H9 (cell line): ENCODE measurements around the gene LYRM9. TPM values are rescaled to one million over a fixed set of nuclear protein-coding genes. Genes with fewer than 3 reads are reported as not detected.

Source experiments
- DNase-seq: peaks from one replicate; pipeline ENCODE4 v3.0.0-alpha.2; 2017
- H2AFZ ChIP-seq: one replicate; pipeline ENCODE4 v1.6.1; 2013; ENCODE audit warnings: mild to moderate bottlenecking, low read length, control low read depth, moderate library complexity
- H2AK5ac ChIP-seq: 2 replicates; pipeline ENCODE4 v1.6.1; 2013; ENCODE audit warnings: low read length, control low read depth, mixed read lengths; ENCODE audit not compliant: insufficient read length
- H2BK120ac ChIP-seq: one replicate; pipeline ENCODE4 v1.6.1; 2013; ENCODE audit warnings: low read depth, mild to moderate bottlenecking, low read length, control low read depth, inconsistent platforms; ENCODE audit not compliant: poor library complexity, severe bottlenecking
- H2BK12ac ChIP-seq: 2 replicates; pipeline ENCODE4 v1.6.1; 2013; ENCODE audit warnings: low read length, control low read depth, mixed read lengths, low read depth; ENCODE audit not compliant: insufficient read length
- H2BK15ac ChIP-seq: 2 replicates; pipeline ENCODE4 v1.6.1; 2013; ENCODE audit warnings: low read depth, low read length, control low read depth
- H2BK20ac ChIP-seq: one replicate; pipeline ENCODE4 v1.6.1; 2013; ENCODE audit warnings: low read depth, mild to moderate bottlenecking, low read length, control low read depth, inconsistent platforms; ENCODE audit not compliant: poor library complexity, severe bottlenecking
- H2BK5ac ChIP-seq: 2 replicates; pipeline ENCODE4 v1.6.1; 2013; ENCODE audit warnings: low read length, control low read depth, mixed read lengths; ENCODE audit not compliant: insufficient read length
- H3K14ac ChIP-seq: 2 replicates; pipeline ENCODE4 v1.6.1; 2013; ENCODE audit warnings: low read length, control low read depth; ENCODE audit not compliant: insufficient read depth
- H3K18ac ChIP-seq: 2 replicates; pipeline ENCODE4 v1.6.1; 2013; ENCODE audit warnings: low read depth, mild to moderate bottlenecking, mixed read lengths, low read length, control low read depth; ENCODE audit not compliant: insufficient read length
- H3K23ac ChIP-seq: 2 replicates; pipeline ENCODE4 v1.6.1; 2013; ENCODE audit warnings: low read length, control low read depth, mixed read lengths, low read depth; ENCODE audit not compliant: insufficient read length
- H3K23me2 ChIP-seq: 2 replicates; pipeline ENCODE4 v1.6.1; 2013; ENCODE audit warnings: low read depth, mild to moderate bottlenecking, mixed read lengths, low read length, control low read depth; ENCODE audit not compliant: insufficient read length, poor library complexity, severe bottlenecking
- H3K27ac ChIP-seq: 2 replicates; pipeline ENCODE4 v1.5.1; 2013; ENCODE audit warnings: low read length, control low read depth, mixed read lengths, low read depth; ENCODE audit not compliant: insufficient read length
- H3K27me3 ChIP-seq: 2 replicates; pipeline ENCODE4 v1.6.1; 2013; ENCODE audit warnings: low read length, control low read depth, inconsistent platforms; ENCODE audit not compliant: insufficient read depth
- H3K4ac ChIP-seq: 2 replicates; pipeline ENCODE4 v1.6.1; 2013; ENCODE audit warnings: low read depth, mild to moderate bottlenecking, control low read depth, inconsistent platforms, low read length, moderate library complexity
- H3K4me1 ChIP-seq: 2 replicates; pipeline ENCODE4 v1.6.1; 2013; ENCODE audit warnings: low read length, control low read depth, inconsistent platforms; ENCODE audit not compliant: insufficient read depth
- H3K4me2 ChIP-seq: 2 replicates; pipeline ENCODE4 v1.6.1; 2013; ENCODE audit warnings: low read length, control low read depth, mixed read lengths; ENCODE audit not compliant: insufficient read length, insufficient read depth
- H3K56ac ChIP-seq: 2 replicates; pipeline ENCODE4 v1.6.1; 2013; ENCODE audit warnings: low read depth, mild to moderate bottlenecking, mixed read lengths, low read length, control low read depth; ENCODE audit not compliant: insufficient read length
- H3K79me1 ChIP-seq: 2 replicates; pipeline ENCODE4 v1.6.1; 2013; ENCODE audit warnings: low read depth, mild to moderate bottlenecking, moderate library complexity, low read length, control low read depth, inconsistent platforms; ENCODE audit not compliant: insufficient read depth, poor library complexity, severe bottlenecking
- H3K79me2 ChIP-seq: 2 replicates; pipeline ENCODE4 v1.6.1; 2013; ENCODE audit warnings: low read length, control low read depth, inconsistent platforms; ENCODE audit not compliant: insufficient read depth
- H3K9ac ChIP-seq: 2 replicates; pipeline ENCODE4 v1.6.1; 2013; ENCODE audit warnings: low read length, control low read depth, mixed read lengths; ENCODE audit not compliant: insufficient read length; ENCODE audit errors: extremely low read depth
- H3K9me3 ChIP-seq: one replicate; pipeline ENCODE4 v1.6.1; 2013; ENCODE audit warnings: low read depth, low read length, inconsistent platforms; ENCODE audit not compliant: control insufficient read depth
- H3T11ph ChIP-seq: one replicate; pipeline ENCODE4 v1.6.1; 2013; ENCODE audit warnings: mild to moderate bottlenecking, low read length, control low read depth, inconsistent platforms
- H4K20me1 ChIP-seq: one replicate; pipeline ENCODE4 v1.6.1; 2013; ENCODE audit not compliant: control insufficient read depth, insufficient read length, insufficient read depth
- H4K5ac ChIP-seq: 2 replicates; pipeline ENCODE4 v1.6.1; 2013; ENCODE audit warnings: low read depth, mild to moderate bottlenecking, mixed read lengths, low read length, control low read depth; ENCODE audit not compliant: insufficient read length
- H4K8ac ChIP-seq: replicated peaks from 2 replicates; pipeline ENCODE4 v1.6.1; 2013; ENCODE audit warnings: low read length, control low read depth, mixed read lengths, low read depth; ENCODE audit not compliant: insufficient read length
- H4K91ac ChIP-seq: 2 replicates; pipeline ENCODE4 v1.6.1; 2013; ENCODE audit warnings: low read depth, mild to moderate bottlenecking, moderate library complexity, mixed read lengths, low read length, control low read depth; ENCODE audit not compliant: insufficient read length
- H3K27ac Mint-ChIP-seq, 3 experiments: 2 replicates in 2 of 3; 3 replicates in 1 of 3; pipeline ENCODE4 v1.8.0; 2020 to 2021; ENCODE audit warnings: mixed read lengths in 3 of 3, mild to moderate bottlenecking in 1 of 3, moderate library complexity in 1 of 3
- H3K27me3 Mint-ChIP-seq: 2 replicates; pipeline ENCODE4 v1.8.0; 2021; ENCODE audit warnings: low read depth, mild to moderate bottlenecking, moderate library complexity, mixed read lengths
- H3K36me3 Mint-ChIP-seq, 3 experiments: 2 replicates in 2 of 3; 3 replicates in 1 of 3; pipeline ENCODE4 v1.8.0; 2020 to 2021; ENCODE audit warnings: low read depth in 3 of 3, mixed read lengths in 3 of 3; ENCODE audit not compliant: insufficient read depth in 1 of 3
- H3K4me1 Mint-ChIP-seq, 2 experiments: 2 replicates each; pipeline ENCODE4 v1.8.0; 2020; ENCODE audit warnings: mixed read lengths in 2 of 2
- H3K4me3 Mint-ChIP-seq, 2 experiments: 2 replicates in 1 of 2; 3 replicates in 1 of 2; pipeline ENCODE4 v1.8.0; 2020 to 2021; ENCODE audit warnings: mild to moderate bottlenecking in 2 of 2, mixed read lengths in 2 of 2, moderate library complexity in 1 of 2
- H3K9me3 Mint-ChIP-seq, 2 experiments: 2 replicates in 1 of 2; 3 replicates in 1 of 2; pipeline ENCODE4 v1.8.0; 2020; ENCODE audit warnings: mild to moderate bottlenecking in 2 of 2, mixed read lengths in 2 of 2, moderate library complexity in 1 of 2
- WGBS: extraction: QIAGEN DNeasy Blood & Tissue Kit; methylation state at CpG from one replicate; pipeline ENCODE4 v1.1.7; 2013; ENCODE audit warnings: missing lambda C conversion rate, low lambda C conversion rate, mixed read lengths; ENCODE audit not compliant: insufficient read length; ENCODE audit errors: extremely low coverage; 5-methylcytosine and 5-hydroxymethylcytosine counted together
- total RNA-seq: library from RNA; stranded (reverse); gene quantifications from 2 replicates; pipeline ENCODE4 v1.2.1, GENCODE V29; 2021
- TF ChIP-seq, protein P1 (sequence below): fragments of 200-600 bp; sonication (generic); conservative IDR thresholded peaks from 3 replicates; pipeline ENCODE4 v1.8.0; 2021; ENCODE audit warnings: antibody characterized with exemption, mild to moderate bottlenecking

Gene LYRM9
- total RNA-seq, 1 experiment from 2014 or later: 2.2 TPM

DNA sequence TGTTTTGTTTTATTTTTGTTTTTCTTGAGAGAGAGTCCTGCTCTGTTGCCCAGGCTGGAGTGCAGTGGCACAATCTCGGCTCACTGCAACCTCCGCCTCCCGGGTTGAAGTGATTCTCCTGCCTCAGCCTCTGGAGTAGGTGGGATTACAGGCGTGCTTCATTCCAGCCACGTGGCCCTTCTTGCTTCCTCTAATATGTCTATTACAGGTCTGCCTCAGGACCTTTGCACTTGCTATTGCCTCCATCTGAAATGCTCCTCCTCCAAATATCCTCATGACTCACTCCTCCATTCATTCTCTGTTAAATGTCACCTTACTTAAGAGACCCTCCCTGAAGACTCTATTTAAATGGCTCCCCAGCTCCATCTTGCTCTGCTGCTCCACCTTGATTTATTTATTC is 39.0 kb downstream of the LYRM9 start:
- no peaks in the 10 kb centered on the region for H3K79me1 ChIP-seq
- no peak overlapping the region for H3K56ac ChIP-seq
- no peak overlapping the region for H3K27ac ChIP-seq
- H4K91ac ChIP-seq: no peak overlapping the region
- no peak overlapping the region for H3K18ac ChIP-seq
- no peaks in the 10 kb centered on the region for H3K4me1 ChIP-seq
- H2BK12ac ChIP-seq: no peak overlapping the region
- Mint-ChIP-seq H3K27ac (no peak overlapping the region), H3K9me3 (no peaks in the 10 kb centered on the region; a peak in 2 of 5 replicates), H3K27me3 (no peaks in the 10 kb centered on the region), H3K4me1 (peaks cover 11 to 17% of the 10 kb centered on the region in 2 experiments), H3K36me3 (no peaks in the 10 kb centered on the region), H3K4me3 (no peak overlapping the region; a peak in 1 of 5 replicates)
- no peak overlapping the region for H2AFZ ChIP-seq
- no peak overlapping the region for H3K14ac ChIP-seq
- no peak overlapping the region for H2AK5ac ChIP-seq
- no peak overlapping the region for H3K4me2 ChIP-seq
- no peaks in the 10 kb centered on the region for H3K27me3 ChIP-seq
- no peaks in the 10 kb centered on the region for H3K79me2 ChIP-seq
- H3K23ac ChIP-seq: no peak overlapping the region
- no peaks in the 10 kb centered on the region for H3K23me2 ChIP-seq
- H4K5ac ChIP-seq: no peak overlapping the region
- TF ChIP-seq, protein P1, sequence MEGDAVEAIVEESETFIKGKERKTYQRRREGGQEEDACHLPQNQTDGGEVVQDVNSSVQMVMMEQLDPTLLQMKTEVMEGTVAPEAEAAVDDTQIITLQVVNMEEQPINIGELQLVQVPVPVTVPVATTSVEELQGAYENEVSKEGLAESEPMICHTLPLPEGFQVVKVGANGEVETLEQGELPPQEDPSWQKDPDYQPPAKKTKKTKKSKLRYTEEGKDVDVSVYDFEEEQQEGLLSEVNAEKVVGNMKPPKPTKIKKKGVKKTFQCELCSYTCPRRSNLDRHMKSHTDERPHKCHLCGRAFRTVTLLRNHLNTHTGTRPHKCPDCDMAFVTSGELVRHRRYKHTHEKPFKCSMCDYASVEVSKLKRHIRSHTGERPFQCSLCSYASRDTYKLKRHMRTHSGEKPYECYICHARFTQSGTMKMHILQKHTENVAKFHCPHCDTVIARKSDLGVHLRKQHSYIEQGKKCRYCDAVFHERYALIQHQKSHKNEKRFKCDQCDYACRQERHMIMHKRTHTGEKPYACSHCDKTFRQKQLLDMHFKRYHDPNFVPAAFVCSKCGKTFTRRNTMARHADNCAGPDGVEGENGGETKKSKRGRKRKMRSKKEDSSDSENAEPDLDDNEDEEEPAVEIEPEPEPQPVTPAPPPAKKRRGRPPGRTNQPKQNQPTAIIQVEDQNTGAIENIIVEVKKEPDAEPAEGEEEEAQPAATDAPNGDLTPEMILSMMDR: no peak
- no peak overlapping the region for H3K9ac ChIP-seq
- H2BK120ac ChIP-seq: no peak overlapping the region
- H4K8ac ChIP-seq: no peak overlapping the region
- H3T11ph ChIP-seq: no peak overlapping the region
- H3K4ac ChIP-seq: no peak overlapping the region
- H3K9me3 ChIP-seq: no peaks in the 10 kb centered on the region
- H2BK5ac ChIP-seq: no peak overlapping the region
- DNase-seq: no peak
- H2BK20ac ChIP-seq: no peak overlapping the region
- no peaks in the 10 kb centered on the region for H4K20me1 ChIP-seq
- no peak overlapping the region for H2BK15ac ChIP-seq
- WGBS: no CpG with 5 or more reads among the region's 5 CpGs
